ENCODE results near the gene ARAF.
A peak's percentile ranks its signal among the peaks of the same experiment; 100 is the strongest.
"Not testable (repeated sequence)": the region's sequence is repeated elsewhere in the genome, so short reads cannot be mapped to it uniquely, and the experiment has no call there.

The ARAF gene

DNA sequence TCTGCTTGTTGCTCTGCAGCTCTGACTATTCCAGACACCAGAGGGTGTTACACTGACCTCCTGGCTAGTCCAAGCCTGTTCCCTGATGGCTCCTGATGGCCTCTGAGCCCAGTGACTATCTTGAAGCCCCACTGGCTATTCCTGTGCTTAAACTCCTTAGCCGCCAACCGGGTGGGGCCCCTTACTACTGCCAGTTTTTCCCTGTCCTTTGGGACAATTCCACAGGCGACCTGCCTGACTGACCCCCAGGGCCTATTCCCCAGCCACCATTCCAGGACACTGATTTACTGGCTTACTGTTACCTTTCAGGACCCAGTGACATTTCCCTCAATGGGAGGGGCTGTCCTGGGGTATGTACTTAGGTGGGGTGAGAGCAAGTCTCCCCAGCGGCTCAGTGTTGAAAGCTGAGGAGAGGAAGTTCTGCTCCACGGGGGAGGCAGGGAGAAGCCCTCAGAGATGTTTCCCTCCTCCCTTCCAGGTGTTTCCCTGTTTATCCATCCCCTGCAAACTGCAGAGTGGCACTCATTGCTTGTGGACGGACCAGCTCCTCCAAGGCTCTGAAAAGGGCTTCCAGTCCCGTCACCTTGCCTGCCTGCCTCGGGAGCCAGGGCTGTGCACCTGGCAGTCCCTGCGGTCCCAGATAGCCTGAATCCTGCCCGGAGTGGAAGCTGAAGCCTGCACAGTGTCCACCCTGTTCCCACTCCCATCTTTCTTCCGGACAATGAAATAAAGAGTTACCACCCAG is 25.2 kb downstream of the ARAF start:
- no peak for DNase-seq

DNA sequence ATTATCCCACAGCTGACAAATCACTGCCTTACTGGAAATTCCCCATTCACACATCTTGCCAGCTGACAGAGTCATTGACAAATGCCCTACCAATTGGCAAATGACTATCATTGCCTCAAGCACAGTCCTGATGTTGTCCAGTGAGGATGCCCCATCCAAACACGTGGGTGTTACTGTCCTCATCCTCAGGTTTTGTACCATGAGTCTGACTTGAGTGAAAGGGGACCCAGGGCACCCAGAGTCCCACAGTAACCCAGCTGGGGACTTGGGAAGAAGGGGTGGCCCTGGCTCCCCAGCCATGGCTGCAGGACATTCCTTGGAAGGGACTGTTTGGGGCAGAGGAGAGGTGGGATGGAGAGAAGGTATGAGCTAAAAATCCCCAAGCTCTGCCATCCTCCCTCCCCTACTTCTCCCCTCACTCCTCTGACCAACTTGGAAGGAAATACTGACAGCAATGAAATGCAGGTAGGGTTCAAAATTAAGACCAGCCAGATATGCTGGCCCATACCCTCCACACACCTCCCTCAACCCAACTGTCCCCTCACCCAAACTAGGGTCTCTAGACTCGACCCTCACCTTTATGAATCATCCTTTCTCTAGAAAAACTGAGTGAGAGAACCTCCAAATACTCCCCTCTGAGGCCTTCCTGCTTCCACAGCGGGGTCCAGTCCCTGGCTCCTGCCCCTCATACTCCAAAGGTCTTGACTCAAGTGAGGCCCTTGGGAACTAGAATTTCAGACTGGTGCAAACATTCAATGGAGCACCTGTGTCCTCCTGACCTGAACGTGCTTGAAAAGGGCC is 26.3 kb downstream of the ARAF start:
- no peak for DNase-seq

DNA sequence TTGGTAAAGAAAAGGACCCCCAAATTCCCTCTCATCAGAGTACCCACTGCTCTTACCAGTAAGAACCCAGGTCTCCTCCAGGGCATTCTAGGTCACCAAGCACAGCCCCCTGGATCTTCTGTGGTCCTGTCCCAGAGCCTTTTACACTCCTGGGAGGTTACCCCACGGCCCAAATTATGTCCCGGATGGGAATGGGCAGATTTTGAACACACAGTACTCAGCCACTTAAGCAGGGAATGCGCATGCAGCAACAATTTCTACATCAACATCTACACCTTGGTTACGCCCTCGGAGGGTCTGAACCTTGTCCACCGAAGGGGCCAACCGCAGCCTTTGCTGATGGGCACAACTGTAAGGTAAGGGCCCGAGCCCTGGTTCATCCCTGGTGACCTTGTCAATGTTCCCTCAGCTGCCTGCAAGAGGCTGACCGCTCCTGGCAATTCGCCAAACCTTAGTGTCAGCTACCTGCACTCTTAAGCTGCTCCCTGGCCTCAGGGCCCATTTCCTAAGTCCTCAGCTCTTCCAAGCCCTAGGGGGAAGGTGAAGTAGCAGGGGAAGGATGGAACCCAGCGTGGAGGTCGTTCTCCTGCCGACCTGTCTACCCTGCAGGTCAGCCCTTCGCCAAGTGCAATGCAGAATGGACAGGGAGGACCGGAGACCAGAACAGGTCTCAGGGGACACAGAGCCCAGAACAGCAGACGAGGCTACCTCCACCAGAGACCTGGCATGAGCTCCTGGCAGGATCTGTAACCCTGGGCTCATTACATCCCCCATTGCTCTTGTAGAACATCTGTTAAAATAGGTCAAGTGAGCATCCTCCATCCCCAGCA is 27.1 kb downstream of the ARAF start:
- no peak for DNase-seq

DNA sequence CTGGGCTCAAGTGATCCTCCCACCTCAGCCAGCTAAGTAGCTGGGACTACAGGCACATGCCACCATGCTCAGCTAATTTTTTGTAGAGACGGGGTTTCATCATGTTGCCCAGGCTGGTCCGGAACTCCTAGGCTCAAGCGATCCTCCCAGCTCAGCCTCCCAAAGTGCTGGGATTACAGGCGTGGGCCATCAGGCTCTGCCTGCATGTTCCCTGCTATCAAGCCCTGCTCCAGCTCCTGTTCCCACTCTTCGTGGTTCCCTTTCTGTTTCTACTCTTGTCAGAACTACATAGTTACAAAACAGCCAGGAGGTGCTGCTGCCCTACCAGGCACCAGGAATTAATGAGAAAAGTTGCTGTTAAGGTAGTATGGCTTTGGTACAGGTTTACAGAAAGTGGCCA is 30.0 kb downstream of the ARAF start:
- no peak for DNase-seq

DNA sequence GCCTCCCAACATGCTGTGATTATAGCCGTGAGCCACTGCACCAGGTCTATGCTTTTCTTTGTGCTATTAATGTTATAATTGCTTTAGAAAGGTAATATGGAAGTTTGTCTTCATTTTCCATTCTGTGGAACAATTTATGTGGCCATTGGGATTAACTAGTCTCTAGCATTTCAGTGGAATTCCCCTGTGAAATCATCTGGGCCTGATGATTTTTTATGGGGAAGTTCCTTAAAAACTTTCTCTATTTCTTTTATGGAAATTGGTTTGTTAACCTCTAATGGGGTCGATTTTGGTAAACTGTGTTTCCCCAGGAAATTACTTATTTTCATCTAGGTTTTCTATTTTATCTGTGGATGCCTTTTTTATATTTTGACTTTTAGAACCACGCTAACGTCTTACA is 32.5 kb downstream of the ARAF start:
- DNase-seq = no peak

DNA sequence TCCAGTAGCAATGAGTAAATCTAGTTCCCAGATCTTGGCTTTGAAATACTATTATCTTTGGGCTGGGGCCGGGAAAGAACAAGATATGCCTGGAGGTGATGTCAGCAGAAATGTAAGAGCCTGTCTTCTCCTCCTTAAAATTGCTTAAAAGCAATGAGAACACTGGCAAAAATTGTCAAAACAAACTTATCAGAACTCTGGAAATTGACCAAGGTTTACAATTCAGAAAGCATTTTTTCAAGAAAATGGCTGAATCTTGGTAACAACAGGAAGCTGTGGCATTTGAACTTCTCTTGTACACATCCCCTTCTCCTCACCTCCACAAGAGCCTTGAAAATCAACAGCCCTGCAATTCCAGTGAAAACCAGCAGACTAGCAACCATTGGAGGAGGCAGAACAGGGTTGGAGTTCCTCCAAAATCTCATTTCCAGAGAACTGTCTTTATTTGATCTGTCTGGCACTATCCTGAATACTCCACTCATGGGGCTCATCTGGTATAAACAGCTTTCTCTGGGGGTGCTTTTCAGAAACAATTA is 34.8 kb downstream of the ARAF start:
- no peak for DNase-seq

DNA sequence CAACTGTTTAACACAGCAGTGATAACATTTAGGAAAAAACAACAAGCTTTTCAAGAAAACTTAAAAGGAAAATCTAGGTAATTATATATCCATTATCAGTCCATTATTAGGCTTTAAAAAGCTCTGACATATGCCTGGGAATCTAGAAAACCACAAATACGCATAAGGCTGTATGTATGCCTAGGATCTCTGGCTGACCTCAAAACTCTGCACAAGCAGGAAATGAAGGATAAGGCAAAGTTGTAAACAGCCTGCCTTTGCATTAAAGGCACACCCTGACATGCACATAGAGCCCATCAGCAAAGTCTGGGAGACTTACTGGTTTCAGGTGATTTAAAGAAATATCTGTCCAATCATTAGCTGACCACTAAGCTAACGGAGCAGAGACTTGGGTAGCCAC is 35.3 kb downstream of the ARAF start:
- no peak for DNase-seq

DNA sequence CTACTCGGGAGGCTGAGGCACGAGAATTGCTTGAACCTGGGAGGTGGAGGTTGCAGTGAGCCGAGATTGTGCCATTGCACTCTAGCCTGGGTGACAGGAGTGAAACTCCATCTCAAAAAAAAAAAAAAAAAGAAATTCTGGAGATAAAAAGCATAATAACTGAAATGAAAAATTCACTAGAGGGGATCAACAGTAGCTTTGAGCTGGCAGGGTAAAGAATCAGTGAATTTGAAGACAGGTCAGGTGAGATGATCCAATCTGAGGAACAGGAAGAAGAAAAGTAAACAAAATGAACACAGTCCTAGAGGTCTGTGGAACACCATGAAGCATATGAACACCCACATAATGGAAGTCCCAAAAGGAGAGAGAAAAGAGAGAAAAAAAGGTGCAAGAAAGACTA is 36.2 kb downstream of the ARAF start:
- no peak for DNase-seq

DNA sequence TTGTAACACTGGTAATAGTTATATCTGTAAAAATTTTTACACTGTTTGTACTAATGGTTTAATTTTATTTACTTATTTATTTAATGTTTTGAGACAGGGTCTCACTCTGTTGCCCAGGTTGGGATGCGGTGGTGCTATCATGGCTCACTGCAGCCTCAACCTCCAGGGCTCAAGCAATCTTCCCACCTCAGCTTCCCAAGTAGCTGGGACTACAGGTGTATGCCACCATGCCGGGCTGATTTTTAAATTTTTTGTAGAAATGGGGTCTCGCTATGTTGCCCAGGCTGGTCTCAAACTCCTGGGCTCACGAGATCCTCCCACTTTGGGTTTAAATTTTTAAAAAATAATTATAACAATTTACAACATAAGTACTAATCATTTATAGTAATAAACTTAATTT is 42.1 kb downstream of the ARAF start:
- not testable (repeated sequence) for DNase-seq

DNA sequence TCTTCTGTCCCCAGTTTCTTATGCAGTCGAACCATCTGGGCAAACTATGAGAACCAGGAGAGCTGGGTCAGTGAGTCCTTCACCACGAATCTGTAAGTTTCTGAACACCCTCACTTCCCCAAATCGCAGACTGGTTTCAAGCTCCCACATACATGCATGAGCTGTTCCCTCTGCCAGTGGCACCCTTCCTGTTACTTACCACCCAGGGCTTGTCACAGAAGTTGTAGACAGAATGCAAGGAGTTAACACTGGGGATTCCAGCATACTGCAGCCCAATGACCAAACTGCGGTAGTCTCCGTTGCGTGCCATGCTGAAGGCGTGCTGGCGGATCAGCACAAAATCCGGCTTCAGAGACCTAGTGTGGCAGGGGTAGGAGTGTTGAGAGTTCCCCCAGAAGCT is 44.0 kb downstream of the ARAF start:
- no peak for DNase-seq

DNA sequence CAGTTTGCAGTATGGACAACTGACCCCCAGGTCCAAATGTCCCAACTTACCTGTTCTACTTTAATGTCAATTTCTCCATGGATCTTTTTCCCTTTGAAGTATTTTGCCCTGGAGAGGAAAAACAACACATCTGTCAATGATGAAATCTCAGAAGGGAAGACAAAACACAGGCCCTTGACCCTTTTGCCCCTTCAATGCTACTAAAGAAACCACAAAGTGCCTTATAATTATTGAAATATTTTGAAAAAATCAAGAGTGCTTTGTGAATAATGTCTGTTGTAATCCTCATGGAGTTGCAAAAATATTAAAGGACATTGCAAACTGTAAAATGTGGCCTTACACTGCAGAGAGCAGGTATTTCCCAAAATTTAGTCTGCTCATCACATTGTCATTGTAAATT is 46.1 kb downstream of the ARAF start:
- no peak for DNase-seq

DNA sequence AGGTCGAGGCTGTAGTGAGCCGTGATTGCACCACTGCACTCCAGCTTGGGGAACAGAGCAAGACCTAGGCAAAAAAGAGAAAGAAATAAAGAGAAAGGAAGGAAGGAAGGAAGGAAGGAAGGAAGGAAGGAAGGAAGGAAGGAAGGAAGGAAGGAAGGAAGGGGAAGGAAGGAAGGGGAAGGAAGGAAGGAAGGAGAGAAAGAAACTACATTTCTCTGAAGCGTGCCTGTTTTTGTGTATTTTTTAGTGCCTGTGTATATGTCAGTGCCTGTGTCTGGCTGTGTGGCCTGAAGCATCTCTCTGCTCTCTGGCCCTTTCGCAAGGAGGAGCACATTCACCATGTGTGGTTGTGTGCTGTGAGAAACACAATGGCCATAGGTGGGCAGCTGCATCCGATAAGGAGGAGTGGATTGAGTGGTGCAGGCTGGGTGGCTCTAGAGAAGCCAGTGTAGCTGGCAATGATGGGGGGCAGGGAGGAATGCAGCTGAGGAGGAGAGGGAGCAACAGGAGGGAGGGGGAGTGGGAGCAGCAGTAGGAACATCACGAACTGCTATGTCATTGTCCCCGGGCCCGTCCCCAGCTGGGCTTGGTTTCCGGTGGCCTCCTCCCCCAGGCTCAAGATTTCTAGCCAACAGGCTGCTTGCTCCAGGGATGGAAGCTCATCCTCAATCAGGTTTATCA is 47.3 kb downstream of the ARAF start:
- DNase-seq = no peak

DNA sequence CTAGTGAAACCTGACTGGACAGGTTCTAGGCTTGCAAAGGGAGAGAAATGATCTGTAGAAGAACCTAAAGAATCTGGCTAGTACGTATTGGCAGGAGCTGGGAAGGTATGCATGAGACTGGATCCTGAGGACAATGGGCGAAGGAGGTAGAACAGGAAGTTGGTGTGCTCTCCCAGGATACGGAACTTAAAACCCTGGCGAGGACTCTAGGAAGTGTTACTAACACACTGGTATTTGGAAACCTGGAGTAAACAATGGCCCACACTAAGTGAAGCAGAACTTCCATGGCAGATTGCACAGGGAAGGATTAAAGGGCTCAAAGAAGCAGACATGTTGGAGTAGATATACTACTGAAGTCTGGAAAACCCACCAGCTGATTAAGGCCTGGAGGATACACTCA is 49.5 kb downstream of the ARAF start:
- DNase-seq = no peak

DNA sequence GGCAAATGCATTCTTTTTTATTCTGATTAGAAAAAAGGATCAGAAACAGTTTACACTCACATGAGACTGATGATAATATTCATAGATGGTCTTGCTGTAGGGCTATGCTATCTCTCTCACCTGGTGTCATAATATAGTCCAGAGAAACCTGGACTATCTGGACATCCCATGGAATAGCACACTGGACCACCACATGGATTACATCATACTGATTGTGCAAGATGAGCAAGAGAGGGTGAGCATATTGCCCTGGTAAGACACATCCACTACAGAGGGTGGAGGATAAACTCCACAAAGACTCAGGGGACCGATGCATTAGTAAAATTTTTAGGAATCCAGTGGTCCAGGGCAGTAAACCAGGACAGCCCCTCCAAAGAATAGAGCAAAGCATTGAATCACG is 50.5 kb downstream of the ARAF start:
- no peak for DNase-seq

DNA sequence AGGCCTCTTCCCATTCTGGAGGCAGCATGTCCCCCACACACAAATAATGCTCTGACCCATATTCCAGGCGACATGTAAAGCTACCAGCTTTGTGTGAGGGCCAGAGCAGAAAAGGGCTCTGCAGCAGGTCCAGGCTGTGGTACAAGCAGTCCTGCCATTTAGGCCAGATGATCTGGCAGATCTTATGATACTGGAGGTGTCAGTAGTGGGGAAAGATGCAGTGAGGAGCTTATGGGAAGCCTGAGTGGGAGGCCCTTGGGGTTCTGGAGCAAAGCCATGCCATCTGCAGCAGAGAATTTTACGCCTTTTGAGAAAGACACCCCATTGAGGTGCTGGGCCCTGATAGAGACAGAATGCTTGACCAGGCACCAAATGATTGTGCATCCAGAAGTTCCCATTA is 50.9 kb downstream of the ARAF start:
- DNase-seq = no peak

DNA sequence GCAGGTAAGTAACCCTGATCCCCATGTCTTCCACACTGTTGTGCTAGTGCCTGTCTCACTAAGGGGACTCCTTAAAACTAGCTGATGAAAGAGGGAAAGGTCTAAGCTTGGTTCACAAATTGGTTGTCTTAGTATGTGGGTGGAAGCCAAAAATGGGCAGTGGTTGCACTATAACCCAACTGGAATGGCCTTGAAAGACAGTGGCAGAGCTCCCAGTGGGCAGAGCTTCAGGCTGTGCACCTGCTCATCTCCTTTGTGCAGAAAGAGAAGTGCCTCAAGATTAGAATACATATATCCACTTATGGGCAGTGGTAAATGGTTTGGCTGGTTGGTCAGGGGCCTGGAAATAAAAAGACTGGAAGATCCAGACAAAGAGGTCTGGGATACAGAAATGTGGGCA is 51.4 kb downstream of the ARAF start:
- no peak for DNase-seq

DNA sequence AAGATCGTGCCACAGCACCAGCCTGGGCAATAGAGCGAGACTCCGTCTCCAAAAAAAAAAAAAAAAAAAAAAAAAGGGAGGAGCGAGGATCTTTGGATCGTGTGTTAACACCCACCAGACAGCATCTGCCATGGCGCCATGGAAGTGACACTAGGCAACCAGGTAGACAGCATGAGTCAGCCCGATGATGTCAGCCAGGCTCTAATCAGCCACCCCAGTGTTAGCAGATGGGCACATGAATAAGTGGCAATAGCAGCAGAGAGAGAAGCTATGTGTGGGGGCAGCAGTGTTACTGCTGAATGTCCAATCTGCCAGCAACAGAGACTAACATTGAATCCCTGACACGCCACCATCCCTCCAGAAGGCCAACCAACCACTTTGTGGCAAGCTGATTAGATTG is 52.1 kb downstream of the ARAF start:
- no peak for DNase-seq

DNA sequence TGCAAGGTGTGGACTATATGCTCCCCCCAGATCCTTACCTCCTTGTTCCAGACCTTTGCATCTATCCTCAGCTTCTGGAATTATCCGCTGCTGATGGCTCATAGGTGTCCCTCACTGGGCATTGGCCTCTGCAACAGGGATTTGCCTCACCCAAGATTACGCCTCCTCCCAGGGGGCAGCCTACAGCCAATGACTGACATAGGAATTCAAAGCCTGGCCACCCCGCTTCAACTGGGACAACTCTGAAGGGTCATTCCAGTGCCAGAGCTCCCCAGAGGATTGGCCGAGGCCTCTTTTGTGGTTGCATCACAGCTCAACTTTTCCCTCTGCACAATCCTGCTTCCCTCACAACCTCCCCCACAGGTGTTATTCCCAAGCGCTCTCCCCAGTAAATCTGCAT is 53.6 kb downstream of the ARAF start:
- DNase-seq = no peak

DNA sequence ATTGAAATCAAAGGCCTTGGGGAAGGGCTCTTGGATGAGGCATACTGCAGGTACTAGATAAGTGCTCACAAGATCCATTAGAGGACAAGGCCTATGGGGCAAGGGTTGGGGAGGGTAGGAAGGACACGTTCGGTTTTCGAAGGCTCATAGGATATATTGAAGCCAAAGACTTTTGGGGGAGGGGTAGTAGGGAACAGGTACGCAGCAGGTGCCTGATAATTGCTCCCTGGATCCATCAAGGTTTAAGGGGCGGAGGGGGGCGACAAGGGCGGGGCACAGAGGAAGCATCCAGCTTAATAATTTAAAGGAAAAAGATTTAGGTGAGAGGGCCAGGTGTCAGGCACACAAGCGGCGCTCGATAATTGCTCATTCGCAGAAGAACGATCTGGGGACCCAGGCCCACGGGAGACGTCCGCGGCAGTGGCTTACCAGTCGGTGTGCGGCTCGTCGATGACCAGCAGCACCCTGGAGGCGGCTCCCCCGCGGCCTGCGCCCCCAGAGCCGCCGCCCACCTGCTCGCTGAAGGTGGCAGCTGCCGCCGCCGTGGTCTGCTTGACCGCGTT is 58.0 kb downstream of the ARAF start:
- DNase-seq = no peak

DNA sequence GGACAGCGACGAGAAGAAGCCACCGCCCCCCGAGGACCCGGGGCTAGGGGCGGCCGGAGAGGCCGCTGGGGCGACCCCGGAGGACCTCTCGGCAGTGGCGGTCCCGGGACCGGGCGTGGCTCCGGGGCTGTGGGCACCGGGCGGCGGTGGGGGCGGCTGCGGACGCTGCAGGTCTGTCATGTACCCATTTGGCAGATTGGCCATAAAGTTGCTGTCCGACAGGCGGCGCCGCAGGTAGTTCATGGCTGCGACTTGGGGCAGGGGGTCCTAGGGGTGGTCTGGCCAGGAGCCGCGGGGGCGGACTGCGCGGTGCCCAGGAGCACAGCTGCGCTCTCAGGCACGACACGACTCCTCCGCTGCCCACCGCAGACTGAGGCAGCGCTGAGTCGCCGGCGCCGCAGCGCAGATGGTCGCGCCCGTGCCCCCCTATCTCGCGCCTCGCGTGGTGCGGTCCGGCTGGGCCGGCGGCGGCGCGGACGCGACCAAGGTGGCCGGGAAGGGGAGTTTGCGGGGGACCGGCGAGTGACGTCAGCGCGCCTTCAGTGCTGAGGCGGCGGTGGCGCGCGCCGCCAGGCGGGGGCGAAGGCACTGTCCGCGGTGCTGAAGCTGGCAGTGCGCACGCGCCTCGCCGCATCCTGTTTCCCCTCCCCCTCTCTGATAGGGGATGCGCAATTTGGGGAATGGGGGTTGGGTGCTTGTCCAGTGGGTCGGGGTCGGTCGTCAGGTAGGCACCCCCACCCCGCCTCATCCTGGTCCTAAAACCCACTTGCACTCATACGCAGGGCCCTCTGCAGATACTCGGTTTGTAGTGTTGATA is 58.7 kb downstream of the ARAF start, which contains the start of gene SYN1:
Gene SYN1 (minus strand): TSS at position 372 of the 817 bp plus-strand sequence. CDS start 129 bp downstream, at position 243.
- DNase-seq = peak; percentile 73

DNA sequence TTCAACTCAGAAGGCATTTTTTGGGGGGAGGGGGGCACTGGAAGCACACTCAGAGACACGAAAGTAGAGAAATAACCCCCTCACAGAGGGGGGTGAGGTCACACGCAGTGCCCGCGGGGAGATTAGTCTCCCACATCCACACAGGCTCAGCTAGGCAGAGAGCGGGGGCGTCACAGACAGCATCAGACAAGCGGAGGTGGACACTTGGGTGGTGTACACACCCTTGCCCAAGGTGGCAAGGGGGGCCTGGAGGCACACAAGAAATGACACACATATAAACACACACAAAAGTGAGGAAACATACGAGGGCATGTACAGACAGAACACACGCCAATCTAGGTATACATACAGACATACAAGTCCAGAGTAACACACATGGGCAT is 59.3 kb downstream of the ARAF start:
- no peak for DNase-seq
